HEK293 (cell line): ENCODE results near the gene ITGB5.

ENCODE experiments used
- CTCF ChIA-PET: fragments of 350-600 bp; formaldehyde crosslinking; extraction: SDS; loops from one replicate; lab custom pipeline; 2021; ENCODE audit warnings: antibody characterized with exemption; lab: Yijun Ruan, JAX
- POLR2A ChIA-PET: fragments of 300-600 bp; formaldehyde crosslinking; extraction: SDS; loops from one replicate; lab custom pipeline; 2020; ENCODE audit warnings: antibody characterized with exemption, inconsistent platforms; lab: Yijun Ruan, JAX
- H3K27ac ChIP-seq: fragments of 200-500 bp; sonication (Bioruptor generic); 2 replicates; pipeline ENCODE4 v1.5.1; 2014; ENCODE audit warnings: low read depth, low read length, control low read depth, inconsistent platforms; ENCODE audit errors: extremely low read depth
- H3K36me3 ChIP-seq, 2 experiments: fragments of 200-500 bp in 1 of 2; sonication (Bioruptor generic) in 1 of 2; 1 replicate in 1 of 2; 2 replicates in 1 of 2; pipeline ENCODE4 v1.5.1; 2014 to 2017; ENCODE audit warnings: inconsistent platforms in 2 of 2, low read length in 2 of 2; ENCODE audit not compliant: control insufficient read depth in 2 of 2, insufficient read depth in 1 of 2
- H3K4me1 ChIP-seq: fragments of 200-500 bp; sonication (Bioruptor generic); 2 replicates; pipeline ENCODE4 v1.5.1; 2014; ENCODE audit warnings: mild to moderate bottlenecking, low read length, inconsistent platforms; ENCODE audit not compliant: control insufficient read depth, insufficient read depth
- H3K4me3 ChIP-seq: 2 replicates; pipeline ENCODE4 v1.5.1; 2011; ENCODE audit warnings: low read depth, mild to moderate bottlenecking, control low read depth, low read length, moderate library complexity
- H3K9me3 ChIP-seq: fragments of 200-500 bp; sonication (Bioruptor generic); 2 replicates; pipeline ENCODE4 v1.5.1; 2014; ENCODE audit warnings: low read depth, low read length, inconsistent platforms; ENCODE audit not compliant: control insufficient read depth, insufficient read depth
- HOXA7 ChIP-seq: sonication (generic); formaldehyde crosslinking; IDR thresholded peaks from 2 replicates; pipeline ENCODE4 v1.8.1; 2022; ENCODE audit warnings: missing genetic modification reagents, borderline replicate concordance
- IKZF3 ChIP-seq: fragments of 450-650 bp; IDR thresholded peaks from 2 replicates; pipeline ENCODE4 v1.5.0; 2018; ENCODE audit warnings: missing biosample characterization, mild to moderate bottlenecking, missing genetic modification characterization, moderate library complexity
- KLF8 ChIP-seq: fragments of 450-650 bp; formaldehyde crosslinking; IDR thresholded peaks from 2 replicates; pipeline ENCODE4 v1.5.1; 2016; ENCODE audit warnings: missing biosample characterization, missing genetic modification characterization
- PRDM1 ChIP-seq: fragments of 450-650 bp; formaldehyde crosslinking; IDR thresholded peaks from 2 replicates; pipeline ENCODE4; 2016; ENCODE audit warnings: missing biosample characterization, missing genetic modification characterization
- PRDM4 ChIP-seq: fragments of 450-650 bp; formaldehyde crosslinking; IDR thresholded peaks from 2 replicates; pipeline ENCODE4 v1.5.1; 2017; ENCODE audit warnings: missing biosample characterization, missing genetic modification characterization
- YY1 ChIP-seq: fragments of 450-650 bp; formaldehyde crosslinking; IDR thresholded peaks from 2 replicates; pipeline ENCODE4 v1.5.1; 2018; ENCODE audit warnings: missing biosample characterization, missing genetic modification characterization
- ZBTB1 ChIP-seq: fragments of 450-650 bp; formaldehyde crosslinking; IDR thresholded peaks from 2 replicates; pipeline ENCODE4 v1.5.1; 2016; ENCODE audit warnings: missing biosample characterization, missing genetic modification characterization
- ZBTB21 ChIP-seq: fragments of 450-650 bp; formaldehyde crosslinking; IDR thresholded peaks from 2 replicates; pipeline ENCODE4 v1.5.1; 2017; ENCODE audit warnings: missing biosample characterization, missing genetic modification characterization
- ZBTB48 ChIP-seq: fragments of 450-650 bp; formaldehyde crosslinking; IDR thresholded peaks from 2 replicates; pipeline ENCODE4 v1.5.1; 2016; ENCODE audit warnings: missing biosample characterization, missing genetic modification characterization
- ZIC2 ChIP-seq: fragments of 450-650 bp; formaldehyde crosslinking; IDR thresholded peaks from 2 replicates; pipeline ENCODE4 v1.5.1; 2016; ENCODE audit warnings: missing biosample characterization, missing genetic modification characterization
- ZNF174 ChIP-seq: fragments of 450-650 bp; formaldehyde crosslinking; IDR thresholded peaks from 2 replicates; pipeline ENCODE4 v1.5.0; 2017; ENCODE audit warnings: missing biosample characterization, mild to moderate bottlenecking, missing genetic modification characterization
- ZNF221 ChIP-seq: fragments of 450-650 bp; formaldehyde crosslinking; IDR thresholded peaks from 2 replicates; pipeline ENCODE4 v1.5.1; 2017; ENCODE audit warnings: missing biosample characterization, missing genetic modification characterization, borderline replicate concordance
- ZNF311 ChIP-seq: fragments of 450-650 bp; formaldehyde crosslinking; IDR thresholded peaks from 2 replicates; pipeline ENCODE4 v1.5.1; 2017; ENCODE audit warnings: missing biosample characterization, missing genetic modification characterization, borderline replicate concordance
- ZNF366 ChIP-seq: fragments of 450-650 bp; formaldehyde crosslinking; conservative IDR thresholded peaks from 2 replicates; pipeline ENCODE4 v1.5.1; 2016; ENCODE audit warnings: missing biosample characterization, missing genetic modification characterization
- ZNF394 ChIP-seq: fragments of 450-650 bp; formaldehyde crosslinking; IDR thresholded peaks from 2 replicates; pipeline ENCODE4 v1.5.1; 2016; ENCODE audit warnings: missing biosample characterization, missing genetic modification characterization, mild to moderate bottlenecking, moderate library complexity, borderline replicate concordance
- ZNF433 ChIP-seq: fragments of 450-650 bp; formaldehyde crosslinking; IDR thresholded peaks from 2 replicates; pipeline ENCODE4 v1.5.1; 2016; ENCODE audit warnings: missing biosample characterization, missing genetic modification characterization, low read depth
- ZNF473 ChIP-seq: fragments of 450-650 bp; formaldehyde crosslinking; IDR thresholded peaks from 2 replicates; pipeline ENCODE4 v1.5.1; 2017; ENCODE audit warnings: missing biosample characterization, missing genetic modification characterization
- ZNF514 ChIP-seq: fragments of 450-650 bp; formaldehyde crosslinking; IDR thresholded peaks from 2 replicates; pipeline ENCODE4 v1.5.1; 2016; ENCODE audit warnings: missing biosample characterization, missing genetic modification characterization
- ZNF521 ChIP-seq: fragments of 450-650 bp; formaldehyde crosslinking; IDR thresholded peaks from 2 replicates; pipeline ENCODE4 v1.5.1; 2017; ENCODE audit warnings: missing biosample characterization, mild to moderate bottlenecking, missing genetic modification characterization
- ZNF558 ChIP-seq: fragments of 450-650 bp; formaldehyde crosslinking; IDR thresholded peaks from 2 replicates; pipeline ENCODE4 v1.5.1; 2016; ENCODE audit warnings: missing biosample characterization, missing genetic modification characterization
- ZNF571 ChIP-seq: fragments of 450-650 bp; formaldehyde crosslinking; IDR thresholded peaks from 2 replicates; pipeline ENCODE4 v1.5.0; 2017; ENCODE audit warnings: missing biosample characterization, missing genetic modification characterization
- ZNF596 ChIP-seq: fragments of 450-650 bp; IDR thresholded peaks from 2 replicates; pipeline ENCODE4 v1.5.0; 2018; ENCODE audit warnings: missing biosample characterization, mild to moderate bottlenecking, missing genetic modification characterization, moderate library complexity
- ZNF664 ChIP-seq: fragments of 450-650 bp; formaldehyde crosslinking; IDR thresholded peaks from 2 replicates; pipeline ENCODE4 v1.5.1; 2016; ENCODE audit warnings: missing biosample characterization, missing genetic modification characterization
- ZNF677 ChIP-seq: fragments of 450-650 bp; IDR thresholded peaks from 2 replicates; pipeline ENCODE4 v1.5.0; 2018; ENCODE audit warnings: missing biosample characterization, mild to moderate bottlenecking, missing genetic modification characterization, moderate library complexity
- ZNF837 ChIP-seq: fragments of 450-650 bp; formaldehyde crosslinking; IDR thresholded peaks from 2 replicates; pipeline ENCODE4 v1.5.1; 2016; ENCODE audit warnings: missing biosample characterization, missing genetic modification characterization

ITGB5 gene

DNA sequence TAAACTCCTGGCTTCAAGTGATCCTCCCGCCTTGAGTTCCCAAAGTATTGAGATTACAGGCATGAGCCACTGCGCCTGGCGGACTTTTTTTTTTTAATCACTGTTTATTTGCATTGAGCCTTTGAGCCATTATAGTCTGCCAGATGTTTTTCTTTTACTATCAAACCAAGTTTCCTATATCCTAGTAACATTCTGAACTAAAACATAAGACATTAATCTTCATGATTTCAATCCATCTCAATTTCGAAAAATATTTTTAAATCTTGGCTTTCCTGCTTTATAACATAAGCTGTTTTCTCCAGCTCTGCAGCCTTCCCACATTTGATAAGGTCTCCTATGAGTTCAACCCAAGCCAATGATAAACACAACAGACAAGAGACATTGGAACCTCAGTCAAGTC, 81.5 kb downstream of the ITGB5 start:
- H3K4me3 ChIP-seq, result no peak overlapping the region
- CTCF ChIA-PET, result interaction anchor here (1.0 kb wide), 1 partner anchor 22 kb away, joined by 4 read pairs; no protein-coding TSS in a partner anchor
- POLR2A ChIA-PET, result no interaction called here

DNA sequence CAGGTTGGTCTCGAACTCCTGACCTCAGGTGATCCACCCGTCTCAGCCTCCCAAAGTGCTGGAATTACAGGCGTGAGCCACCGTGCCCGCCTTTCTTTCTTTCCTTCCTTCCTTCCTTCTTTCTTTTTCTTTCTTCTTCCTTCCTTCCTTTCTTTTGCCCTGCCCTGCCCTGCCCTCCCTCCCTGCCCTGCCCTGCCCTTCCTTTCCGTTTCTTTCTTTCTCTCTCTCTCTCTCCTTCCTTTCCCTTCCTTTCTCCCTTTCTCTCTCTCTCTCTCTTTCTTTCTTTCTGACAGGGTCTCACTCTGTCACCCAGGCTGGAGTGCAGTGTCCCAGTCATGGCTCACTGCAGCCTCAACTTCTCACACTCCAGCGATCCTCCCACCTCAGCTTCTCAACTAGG, 82.3 kb downstream of the ITGB5 start:
- H3K9me3 ChIP-seq, result no peaks in the 10 kb centered on the region
- no peak overlapping the region for H3K4me3 ChIP-seq
- POLR2A ChIA-PET, result no interaction called here
- H3K4me1 ChIP-seq, result peaks cover 5% of the 10 kb centered on the region
- peaks cover 0 to 5% of the 10 kb centered on the region in 2 experiments; a peak in 1 of 3 replicates for H3K36me3 ChIP-seq
- no peak overlapping the region for H3K27ac ChIP-seq
- TF ChIP-seq PRDM1 (tag by site-specific recombination) (peak; percentile 82), ZNF366 (tag by site-specific recombination) (peak; percentile 62; the same call in 1 of the 2 replicates), ZBTB48 (no peak), ZBTB21 (tag by site-specific recombination) (no peak)
- TF ChIP-seq, all 188 proteins: peak for 2
- CTCF ChIA-PET, result interaction anchor here (0.8 kb wide), 1 partner anchor 750 kb away, joined by 8 read pairs; no protein-coding TSS in a partner anchor

More for the DNA sequence above, 81.5 kb downstream of the ITGB5 start:
- Histone ChIP-seq H3K36me3 (peaks cover 0 to 5% of the 10 kb centered on the region in 2 experiments; a peak in 1 of 3 replicates), H3K27ac (no peak overlapping the region), H3K9me3 (no peaks in the 10 kb centered on the region), H3K4me1 (peaks cover 5% of the 10 kb centered on the region)
- no peak for TF ChIP-seq ZNF514
- no peak for TF ChIP-seq ZIC2 (tag by site-specific recombination)
- TF ChIP-seq ZNF571 (tag by site-specific recombination), result no peak
- no peak for TF ChIP-seq ZNF664 (tag by site-specific recombination)
- TF ChIP-seq ZNF596 (tag by site-specific recombination), result no peak

DNA sequence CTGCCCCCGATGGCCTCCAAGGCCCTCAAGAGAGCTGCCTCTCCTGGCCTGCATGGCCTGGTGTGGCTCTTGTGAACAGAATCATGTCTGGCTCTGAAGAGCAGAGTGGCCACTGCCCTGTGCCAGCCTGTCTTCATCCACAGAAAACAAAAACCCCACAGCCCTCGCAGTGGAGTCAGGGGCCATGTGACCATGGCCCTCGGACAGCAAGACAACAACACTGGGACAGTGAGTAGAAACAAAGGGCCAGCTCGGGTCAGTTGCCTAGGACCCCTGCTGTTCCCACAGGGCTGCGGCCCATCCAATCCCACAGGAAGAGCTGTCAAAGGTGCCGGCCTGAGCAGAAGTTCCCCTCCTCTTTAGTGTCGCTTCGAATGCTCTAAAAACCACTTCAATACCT, 84.5 kb downstream of the ITGB5 start:
- Histone ChIP-seq H3K9me3 (no peaks in the 10 kb centered on the region), H3K27ac (no peak overlapping the region), H3K36me3 (peaks cover 0 to 5% of the 10 kb centered on the region in 2 experiments; a peak in 1 of 3 replicates), H3K4me3 (no peak overlapping the region), H3K4me1 (peaks cover 5% of the 10 kb centered on the region)
- CTCF ChIA-PET, result interaction anchor here (0.7 kb wide), 1 partner anchor 19 kb away, joined by 3 read pairs; no protein-coding TSS in a partner anchor
- POLR2A ChIA-PET, result no interaction called here
- TF ChIP-seq ZNF311 (no peak), ZBTB1 (tag by site-specific recombination) (no peak), ZNF221 (tag by site-specific recombination) (no peak), ZNF394 (tag by site-specific recombination) (no peak), KLF8 (tag by site-specific recombination) (no peak), ZNF558 (tag by site-specific recombination) (no peak), ZNF521 (tag by site-specific recombination) (no peak), HOXA7 (CRISPR knock-in tag) (no peak), ZNF433 (no peak), IKZF3 (no peak), YY1 (tag by site-specific recombination) (no peak), ZNF677 (tag by site-specific recombination) (no peak), ZNF174 (tag by site-specific recombination) (no peak), ZNF837 (tag by site-specific recombination) (no peak), PRDM4 (no peak), ZNF473 (tag by site-specific recombination) (no peak)
